Stimulated activated CD4-positive, alpha-beta T cell treated with anti-CD3 and anti-CD28 coated beads, Interleukin-4, amount 100 ng/mL, for 4 hours (primary cell): ENCODE data around the gene RPUSD1.

ENCODE experiments used
- DNase-seq, 2 experiments: peaks; one replicate each; pipeline ENCODE4 v3.0.0-alpha.2; 2020

RPUSD1 gene

DNA sequence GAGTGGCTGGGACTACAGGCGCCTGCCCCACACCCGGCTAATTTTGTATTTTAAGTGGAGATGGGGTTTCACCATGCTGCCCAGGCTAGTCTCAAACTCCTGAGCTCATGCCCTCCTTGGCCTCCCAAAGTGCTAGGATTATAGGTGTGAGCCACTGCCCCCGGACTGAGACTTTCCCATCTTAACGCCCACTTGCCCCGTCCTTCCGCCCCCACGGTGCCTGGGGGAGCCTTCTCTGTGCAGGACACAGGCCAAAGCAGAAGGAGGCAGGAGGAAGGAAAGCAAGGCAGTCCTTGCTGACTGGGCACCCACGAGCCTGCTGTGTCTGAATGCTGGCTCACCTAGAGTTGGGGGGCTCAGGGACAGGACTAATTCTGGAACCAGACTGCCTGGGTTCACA lies 30.0 kb upstream of the RPUSD1 start:
- DNase-seq: no peak

DNA sequence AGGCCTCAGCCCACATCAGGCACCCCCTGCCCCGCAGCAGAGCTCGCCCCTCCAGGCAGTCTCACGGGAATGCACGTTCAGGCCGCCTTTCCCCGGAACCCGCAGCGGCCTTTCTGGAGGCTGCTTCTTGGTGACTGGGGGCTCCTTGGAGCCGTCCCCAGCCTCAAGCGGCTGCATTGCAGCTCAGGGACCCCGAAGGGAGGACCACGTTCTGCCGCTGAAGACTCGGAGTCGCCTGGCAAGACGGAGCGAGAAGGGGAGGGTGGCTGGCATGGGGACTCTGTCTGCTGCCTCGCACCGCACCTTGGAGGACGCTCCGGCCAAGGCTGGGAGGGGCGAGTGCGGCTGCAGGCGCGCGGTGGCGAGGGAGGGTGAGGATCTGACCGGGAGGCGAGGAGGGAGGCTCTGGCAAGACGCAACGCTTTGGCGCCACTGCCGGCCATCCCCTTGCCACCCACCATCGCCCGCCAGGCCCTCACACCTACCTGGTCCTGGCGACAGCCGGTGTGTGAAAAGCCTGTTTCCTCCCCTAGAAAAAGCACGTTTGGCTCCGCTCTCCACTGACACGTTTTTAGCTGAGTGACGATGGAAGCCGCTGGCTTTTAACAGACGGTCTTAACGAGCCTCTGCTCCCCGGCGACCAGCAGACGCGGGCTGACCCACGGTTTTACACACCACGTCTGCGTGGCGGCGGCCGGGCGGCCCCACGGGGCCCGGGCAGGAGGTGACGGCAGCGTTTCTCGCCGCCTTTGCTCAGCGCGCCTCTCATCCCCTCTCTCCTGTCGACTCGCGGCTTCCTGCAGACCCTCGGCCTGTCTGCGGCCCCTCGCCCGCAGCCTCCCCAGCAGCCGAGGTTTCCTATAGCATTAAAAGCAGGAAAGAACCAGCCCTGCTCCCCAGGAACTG lies 29.1 kb upstream of the RPUSD1 start:
- no peak for DNase-seq

DNA sequence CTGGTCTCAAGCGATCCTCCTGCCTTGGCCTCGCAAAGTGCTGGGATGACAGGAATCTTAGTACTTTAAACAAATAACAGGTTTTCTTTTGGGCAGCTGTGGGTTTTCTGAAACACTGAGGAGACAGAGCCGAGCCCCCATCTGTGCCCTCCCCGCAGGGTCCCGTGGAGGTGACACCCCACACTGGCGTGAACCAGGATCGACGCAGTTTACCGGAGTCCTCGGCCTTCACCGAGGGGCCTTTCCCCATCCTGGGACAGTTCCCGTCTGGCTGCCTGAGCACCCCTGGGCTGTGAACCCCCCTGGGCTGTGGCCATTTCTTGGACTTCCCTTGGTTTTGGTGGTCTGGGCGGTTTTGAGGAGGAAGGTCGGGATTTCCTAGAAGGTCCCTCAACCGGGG lies 27.7 kb upstream of the RPUSD1 start:
- no peak for DNase-seq

DNA sequence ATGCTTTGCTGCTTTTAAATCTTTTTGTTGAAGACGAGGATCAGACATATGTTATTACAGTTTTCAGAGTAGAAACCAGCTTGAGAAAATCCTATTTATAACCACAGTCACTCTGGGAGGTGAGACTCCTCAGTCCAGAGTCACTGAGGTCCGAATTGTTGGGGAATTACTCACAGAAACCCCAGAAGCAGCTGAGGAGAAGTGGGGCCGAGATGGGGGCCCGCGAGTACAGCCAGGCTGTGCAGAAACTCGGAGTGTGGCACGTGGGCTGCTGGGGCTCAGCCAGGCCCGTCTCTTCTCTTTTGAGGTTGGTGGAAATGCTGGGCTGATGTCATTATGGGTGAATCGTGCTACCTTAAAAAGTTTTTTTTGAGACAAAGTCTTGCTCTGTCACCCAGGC lies 26.8 kb upstream of the RPUSD1 start:
- no peak for DNase-seq

DNA sequence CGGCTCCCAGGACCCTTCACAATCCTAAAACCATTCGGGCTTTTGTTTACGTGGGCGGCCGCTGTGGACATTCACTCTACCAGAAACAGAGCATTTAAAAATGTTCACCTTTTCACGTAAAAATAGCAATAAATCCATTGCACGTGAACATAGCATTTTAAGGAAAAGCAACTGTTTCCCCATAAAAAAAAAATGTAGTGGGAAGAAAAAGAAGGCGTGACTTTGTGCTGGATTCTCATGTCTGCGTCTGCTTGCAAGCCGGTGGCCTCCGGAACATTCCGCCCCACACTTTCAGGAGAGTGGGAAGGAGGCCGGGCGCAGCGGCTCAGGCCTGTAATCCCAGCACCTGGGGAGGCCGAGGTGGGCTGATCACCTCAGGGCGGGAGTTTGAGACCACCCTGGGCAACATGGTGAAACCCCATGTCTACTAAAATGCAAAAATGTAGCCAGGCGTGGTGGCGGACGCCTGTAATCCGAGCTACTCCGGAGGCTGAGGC lies 25.8 kb upstream of the RPUSD1 start:
- no peak for DNase-seq

GRCh38 chr16:813204-813915 lies 25.2 kb upstream of the RPUSD1 start:
- peak; percentile 21 to 63 for DNase-seq

- DNase-seq: no peak
These were observed 19.9 kb upstream of the RPUSD1 start for GRCh38 chr16:808085-808386.

DNA sequence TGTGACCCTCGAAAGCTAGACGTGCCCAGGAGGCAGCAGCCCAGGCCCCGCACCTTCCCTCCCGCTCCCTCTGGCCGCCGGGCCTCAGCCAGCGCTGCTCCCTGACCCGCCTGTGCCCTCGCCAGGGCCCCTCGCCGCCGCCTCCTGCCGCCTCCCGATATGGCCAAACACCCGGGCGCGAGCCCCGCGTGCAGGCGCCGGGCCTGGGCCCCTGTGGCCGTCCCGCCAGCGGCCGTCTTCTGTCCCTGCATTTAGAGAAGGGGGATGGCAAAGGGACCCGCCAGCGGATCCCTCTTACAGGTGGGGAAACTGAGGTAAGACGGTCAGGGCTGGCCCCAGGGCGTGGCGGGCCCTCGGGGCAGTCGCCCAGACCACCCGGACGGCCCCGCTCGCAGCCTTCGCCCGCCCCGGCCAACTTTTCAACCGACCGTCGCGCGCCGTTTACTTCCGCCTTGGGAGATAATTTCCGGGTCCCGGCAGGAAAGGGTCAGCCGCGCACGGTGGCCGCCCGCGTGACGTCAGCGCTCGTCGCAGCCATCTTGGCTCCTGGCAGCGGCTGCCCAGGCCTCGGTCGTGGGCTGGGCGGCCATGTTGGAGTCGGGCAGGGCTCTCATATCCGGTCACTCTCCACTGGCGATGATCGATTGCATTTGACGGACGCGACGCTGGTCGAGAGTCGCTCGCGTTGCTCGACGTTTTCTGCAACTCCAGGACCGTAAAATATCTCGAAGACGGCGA lies 19.3 kb upstream of the RPUSD1 start:
- DNase-seq: peak; percentile 78 to 84

- no peak for DNase-seq
These were observed 17.3 kb upstream of the RPUSD1 start for GRCh38 chr16:805474-805873.

DNA sequence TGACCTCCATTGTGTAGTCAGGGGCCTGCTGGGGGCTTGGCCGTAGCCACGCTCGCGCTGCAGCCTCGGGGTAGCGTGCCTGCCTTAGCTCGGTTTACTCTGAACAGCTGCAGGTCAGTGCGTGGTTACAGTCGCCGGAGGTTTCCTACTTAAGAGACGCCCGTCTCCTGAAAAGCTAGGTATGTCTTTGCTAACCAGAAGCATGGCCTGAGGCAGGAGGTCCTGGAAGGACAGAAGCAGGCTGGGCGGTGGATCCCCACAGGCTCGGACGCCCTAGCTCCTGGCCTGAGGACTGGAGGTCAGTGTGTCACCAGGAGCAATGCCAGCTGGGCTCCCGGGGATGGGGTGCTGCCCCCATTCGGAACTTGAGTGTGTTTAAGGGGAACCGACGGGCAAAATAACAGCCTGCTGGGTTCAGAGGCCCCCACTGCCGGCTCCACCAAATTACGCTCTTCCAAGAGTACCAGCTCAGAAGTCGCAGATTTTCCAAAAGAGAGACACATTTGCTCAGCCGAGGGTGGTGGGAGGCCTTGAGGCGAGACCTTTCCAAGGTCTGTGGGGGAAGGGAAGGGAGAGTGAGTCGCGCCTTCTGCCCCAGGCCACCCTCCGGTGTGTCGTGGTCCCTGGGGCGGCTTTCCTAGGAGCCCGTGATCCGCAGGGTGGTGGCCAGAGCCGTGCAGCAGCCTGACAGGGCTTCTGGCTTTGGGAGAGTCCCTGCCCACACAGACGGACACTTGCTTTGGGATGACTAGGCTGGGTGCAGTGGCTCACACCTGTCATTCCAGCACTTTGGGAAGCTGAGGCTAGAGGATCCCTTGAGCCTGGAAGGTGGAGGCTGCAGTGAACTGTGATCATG lies 16.2 kb upstream of the RPUSD1 start:
- DNase-seq: no peak

- no peak for DNase-seq
These were observed 15.5 kb upstream of the RPUSD1 start for GRCh38 chr16:803754-804080.

GRCh38 chr16:802914-803753 lies 15.0 kb upstream of the RPUSD1 start:
- no peak for DNase-seq

GRCh38 chr16:802461-802860 lies 14.3 kb upstream of the RPUSD1 start:
- no peak for DNase-seq

DNA sequence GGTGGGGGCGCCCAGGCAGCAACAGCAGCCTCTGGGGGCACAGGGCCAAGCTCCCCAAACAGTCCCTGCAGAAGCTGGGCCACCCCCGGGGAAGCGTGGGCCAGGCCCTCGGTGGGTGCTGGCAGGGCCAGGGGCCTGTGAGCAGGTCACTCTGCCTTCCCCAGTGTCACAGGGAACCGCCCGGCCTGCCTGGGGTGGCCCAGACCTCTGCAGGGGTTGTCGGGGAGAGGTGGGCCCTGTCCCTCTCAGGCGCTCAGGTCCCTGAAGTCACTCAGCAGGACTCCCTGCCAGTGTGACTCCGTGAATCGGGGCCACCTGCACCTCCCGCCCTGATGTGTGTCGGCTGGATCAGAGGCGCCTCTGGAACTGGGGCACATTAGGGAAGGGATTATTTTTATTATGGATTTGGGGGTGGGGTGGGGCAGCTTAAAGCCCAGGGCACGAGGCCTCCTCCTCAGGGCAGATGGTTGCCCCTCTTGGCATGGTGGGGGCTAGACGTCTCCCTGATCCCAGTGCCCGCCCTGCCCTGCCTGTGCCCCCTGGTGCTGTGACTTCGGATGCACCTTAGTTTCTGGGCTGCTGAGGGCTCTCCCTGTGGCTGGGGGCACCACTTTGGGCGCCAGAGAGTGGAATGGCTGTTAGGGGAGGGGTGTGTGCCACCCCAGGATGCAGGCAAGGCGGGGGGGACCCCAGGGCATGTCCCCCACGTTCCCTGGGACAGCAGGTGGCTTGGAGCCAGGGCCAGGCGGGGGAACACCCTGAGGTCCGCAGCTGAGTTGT lies 13.6 kb upstream of the RPUSD1 start:
- DNase-seq: no peak

- DNase-seq: no peak
These were observed 12.8 kb upstream of the RPUSD1 start for GRCh38 chr16:800834-801511.

DNA sequence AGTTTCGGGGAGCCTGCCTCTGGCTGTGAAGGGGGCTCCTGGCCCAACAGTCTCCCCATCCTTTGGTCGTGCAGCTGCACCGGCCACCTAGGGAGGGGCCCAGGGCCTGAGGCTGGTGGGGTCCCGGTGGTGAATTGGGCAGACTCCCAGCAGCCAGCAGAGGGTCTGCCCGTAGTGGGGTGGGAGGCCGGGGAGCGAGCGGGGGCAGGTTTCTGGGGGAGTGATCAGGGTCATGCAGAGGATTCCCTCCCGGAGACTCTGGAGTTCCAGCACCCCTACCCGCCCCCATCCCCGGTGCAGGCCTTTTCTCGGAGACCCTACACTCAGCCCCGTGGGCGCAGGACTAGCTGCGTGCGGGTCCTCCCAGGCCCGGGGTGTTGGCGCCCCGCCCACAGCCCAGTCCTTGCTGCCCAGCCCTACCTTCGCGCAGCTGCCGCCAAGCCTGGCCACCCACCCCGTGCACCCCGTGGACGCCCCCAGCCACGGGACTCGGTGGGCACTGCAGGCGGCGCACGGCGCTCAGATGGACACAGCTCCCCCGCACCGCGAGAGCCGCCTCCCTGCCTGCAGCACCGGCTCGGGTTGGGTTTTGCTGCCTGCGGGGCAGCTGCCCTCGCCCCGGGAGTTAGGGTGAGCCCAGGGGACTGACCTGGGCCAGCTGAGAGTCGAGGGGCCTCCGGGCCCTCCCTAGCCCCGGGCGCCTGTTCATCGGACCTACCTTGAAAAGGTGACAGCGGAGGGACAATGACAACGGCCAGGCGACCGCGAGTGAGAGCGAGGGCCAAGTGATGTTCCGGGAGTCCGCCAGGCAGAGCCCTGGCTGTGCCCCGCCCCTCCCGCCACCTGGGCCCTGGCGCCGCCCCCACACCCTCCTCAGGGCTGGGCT lies 12.0 kb upstream of the RPUSD1 start, which contains the start of gene GNG13:
Gene GNG13, minus strand, starts transcription at position 787 of the 886 bp plus-strand sequence. CDS start 1,657 bp downstream, outside the sequence.
- DNase-seq: no peak

- DNase-seq: no peak
These were observed 11.1 kb upstream of the RPUSD1 start for GRCh38 chr16:799111-799947.

DNA sequence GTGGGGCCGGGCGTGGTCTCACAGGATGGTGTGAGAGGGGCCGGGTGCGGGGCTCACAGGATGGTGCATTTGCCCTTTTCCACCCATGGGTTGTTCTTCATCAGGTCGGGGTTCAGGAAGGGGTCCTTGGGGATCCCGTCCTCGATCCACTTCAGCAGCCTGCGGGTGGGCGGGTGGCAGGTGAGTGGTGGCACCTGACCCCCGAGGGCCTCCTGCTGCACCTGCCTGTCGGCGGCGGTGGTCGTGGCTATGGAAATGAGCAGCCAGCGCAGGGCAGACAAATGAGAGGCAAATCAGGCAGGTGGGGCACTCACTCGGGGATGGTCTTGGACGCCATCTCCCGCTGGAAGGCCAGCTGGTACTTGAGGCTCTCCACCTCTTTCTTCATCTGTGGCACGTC lies 10.5 kb upstream of the RPUSD1 start:
- DNase-seq: no peak
